T-cell (primary cell): ENCODE measurements around the gene COL12A1. TPM values are rescaled to one million over a fixed set of nuclear protein-coding genes. Genes with fewer than 3 reads are reported as not detected.

Source experiments
- ATAC-seq, 4 experiments: fragments of 200-7000 bp in 3 of 4; fragments of 150-1000 bp in 1 of 4; cut with Tn5 transposase; replicated peaks in 1 of 4; 1 replicate in 3 of 4; 2 replicates in 1 of 4; pipeline ENCODE4 v1.10.0; 2021; ENCODE audit warnings: moderate library complexity in 3 of 4, mild to moderate bottlenecking in 2 of 4, moderate number of reproducible peaks in 1 of 4
- CTCF ChIA-PET, 2 donors: fragments of 300-600 bp; sonication (Branson Sonifier 250); formaldehyde crosslinking; loops; one replicate each; lab custom pipeline; 2022; ENCODE audit warnings: antibody characterized with exemption in 2 of 2; lab: Charles Lee
- POLR2A ChIA-PET, 2 donors: fragments of 300-600 bp; sonication (Branson Sonifier 250); formaldehyde crosslinking; loops; one replicate each; lab custom pipeline; 2022; ENCODE audit warnings: antibody characterized with exemption in 2 of 2; lab: Charles Lee
- DNase-seq, 35 experiments: peaks; one replicate each; pipeline versions ENCODE4 v3.0.0 to v3.0.0-alpha.2; 2013 to 2023
- H3K27ac ChIP-seq: one replicate; pipeline ENCODE4 v1.5.1; 2013; ENCODE audit warnings: low read length
- H3K27me3 ChIP-seq, 2 experiments: replicated peaks in 1 of 2; 1 replicate in 1 of 2; 2 replicates in 1 of 2; pipeline versions ENCODE4 v1.6.1 to v1.7.0; 2013; ENCODE audit warnings: low read length in 1 of 2, mixed read lengths in 1 of 2; ENCODE audit not compliant: control insufficient read depth in 2 of 2, insufficient read depth in 2 of 2; ENCODE audit errors: extremely low read depth in 1 of 2
- H3K36me3 ChIP-seq, 2 donors: 1 replicate in 1 of 2; 2 replicates in 1 of 2; pipeline versions ENCODE4 v1.6.1 to v1.7.0; 2013; ENCODE audit warnings: low read length in 1 of 2; ENCODE audit not compliant: control insufficient read depth in 2 of 2, insufficient read depth in 1 of 2; ENCODE audit errors: extremely low read depth in 1 of 2
- H3K4me1 ChIP-seq, 2 experiments: 1 replicate in 1 of 2; 2 replicates in 1 of 2; pipeline versions ENCODE4 v1.6.1 to v1.7.0; 2013; ENCODE audit warnings: low read length in 2 of 2, mixed read lengths in 1 of 2; ENCODE audit not compliant: insufficient read depth in 2 of 2, control insufficient read depth in 1 of 2; ENCODE audit errors: extremely low read depth in 1 of 2
- H3K4me3 ChIP-seq, 2 donors: 1 replicate in 1 of 2; 2 replicates in 1 of 2; pipeline versions ENCODE4 v1.5.1 to v1.7.0; 2013; ENCODE audit warnings: mild to moderate bottlenecking in 2 of 2, low read length in 1 of 2, moderate library complexity in 1 of 2; ENCODE audit not compliant: control insufficient read depth in 1 of 2; ENCODE audit errors: extremely low read depth in 1 of 2
- H3K9me3 ChIP-seq: 2 replicates; pipeline ENCODE4 v1.7.0; 2013
- H3K27ac Mint-ChIP-seq, 2 donors: one replicate each; pipeline ENCODE4 v1.8.0; 2020 to 2021; ENCODE audit warnings: mild to moderate bottlenecking in 2 of 2, mixed read lengths in 2 of 2
- H3K27me3 Mint-ChIP-seq, 2 donors: one replicate each; pipeline ENCODE4 v1.8.0; 2021 to 2022; ENCODE audit warnings: mixed read lengths in 2 of 2
- H3K36me3 Mint-ChIP-seq: one replicate; pipeline ENCODE4 v1.8.0; 2021; ENCODE audit warnings: mixed read lengths
- H3K4me1 Mint-ChIP-seq, 3 donors: one replicate each; pipeline ENCODE4 v1.8.0; 2020 to 2022; ENCODE audit warnings: mixed read lengths in 3 of 3, mild to moderate bottlenecking in 1 of 3
- H3K4me3 Mint-ChIP-seq, 3 donors: one replicate each; pipeline ENCODE4 v1.8.0; 2020 to 2022; ENCODE audit warnings: mild to moderate bottlenecking in 3 of 3, mixed read lengths in 3 of 3, moderate library complexity in 3 of 3
- H3K9me3 Mint-ChIP-seq, 3 donors: one replicate each; pipeline ENCODE4 v1.8.0; 2020 to 2022; ENCODE audit warnings: mixed read lengths in 3 of 3
- WGBS: methylation state at CpG from one replicate; pipeline ENCODE4 v1.1.5; 2013; ENCODE audit warnings: missing lambda C conversion rate; ENCODE audit not compliant: insufficient coverage; 5-methylcytosine and 5-hydroxymethylcytosine counted together
- total RNA-seq, 35 experiments: library from RNA in 6 of 35; stranded (reverse) in 6 of 35; fragments of 120-200 nt in 1 of 35; gene quantifications; one replicate each; pipeline versions ENCODE4 v1.2.1 to v1.2.4 and lab custom pipeline; 2013 to 2026

The COL12A1 gene
- total RNA-seq, 5 donors from 2014 or later (not counting 1 experiment from before 2014, with no cell fraction given): 0.59 to 0.95 (median 0.76) TPM; not detected in 2

- H3K9me3 Mint-ChIP-seq: no peaks in the 10 kb centered on the region
- H3K4me3 Mint-ChIP-seq: no peak overlapping the region
- Histone ChIP-seq H3K27ac (no peak overlapping the region), H3K4me3 (no peak overlapping the region), H3K4me1 (no peaks in the 10 kb centered on the region), H3K9me3 (no peaks in the 10 kb centered on the region), H3K36me3 (no peaks in the 10 kb centered on the region), H3K27me3 (peaks cover 0 to 3% of the 10 kb centered on the region in 2 experiments)
- WGBS: no CpG with 5 or more reads among the region's 4 CpGs
- no peak overlapping the region for H3K27ac Mint-ChIP-seq
- ChIA-PET POLR2A (no interaction called here), CTCF (no interaction called here)
- no peaks in the 10 kb centered on the region for H3K4me1 Mint-ChIP-seq
- no peak for ATAC-seq
- DNase-seq: no peak
- peaks cover 0 to 11% of the 10 kb centered on the region in 2 donors for H3K27me3 Mint-ChIP-seq
- H3K36me3 Mint-ChIP-seq: no peaks in the 10 kb centered on the region
Observed at GRCh38 chr6:75091467-75092190, 114.2 kb downstream of the COL12A1 start.

- peaks cover under 1 to 3% of the 10 kb centered on the region in 2 experiments for H3K27me3 ChIP-seq
- H3K27ac ChIP-seq: no peak overlapping the region
- DNase-seq: no peak
- POLR2A ChIA-PET: no interaction called here
- Mint-ChIP-seq H3K9me3 (no peaks in the 10 kb centered on the region), H3K4me3 (no peak overlapping the region), H3K4me1 (no peaks in the 10 kb centered on the region), H3K36me3 (no peaks in the 10 kb centered on the region), H3K27me3 (peaks cover 6 to 15% of the 10 kb centered on the region in 2 donors), H3K27ac (no peak overlapping the region)
- no peak overlapping the region for H3K4me3 ChIP-seq
- H3K4me1 ChIP-seq: no peaks in the 10 kb centered on the region
- no peaks in the 10 kb centered on the region for H3K36me3 ChIP-seq
- H3K9me3 ChIP-seq: no peaks in the 10 kb centered on the region
- CTCF ChIA-PET: no interaction called here
- no peak for ATAC-seq
- no CpG with 5 or more reads among the region's 1 CpG for WGBS
Observed at GRCh38 chr6:75090576-75090975, 115.3 kb downstream of the COL12A1 start.

GRCh38 chr6:75089921-75090320, 115.9 kb downstream of the COL12A1 start:
- POLR2A ChIA-PET: no interaction called here
- no peak overlapping the region for H3K27ac Mint-ChIP-seq
- H3K4me3 Mint-ChIP-seq: no peak overlapping the region
- CTCF ChIA-PET: no interaction called here
- H3K27me3 Mint-ChIP-seq: peaks cover 11 to 22% of the 10 kb centered on the region in 2 donors
- no peak overlapping the region for H3K4me3 ChIP-seq
- 89% methylated on average over 7 of the region's 8 CpGs for WGBS
- H3K27me3 ChIP-seq: peaks cover 3 to 6% of the 10 kb centered on the region in 2 experiments
- no peaks in the 10 kb centered on the region for H3K36me3 ChIP-seq
- peaks cover 0 to 3% of the 10 kb centered on the region in 2 experiments for H3K4me1 ChIP-seq
- H3K4me1 Mint-ChIP-seq: peaks cover 0 to 2% (median 0%) of the 10 kb centered on the region in 3 donors
- no peak for DNase-seq
- H3K27ac ChIP-seq: no peak overlapping the region
- H3K36me3 Mint-ChIP-seq: no peaks in the 10 kb centered on the region
- no peaks in the 10 kb centered on the region for H3K9me3 Mint-ChIP-seq
- H3K9me3 ChIP-seq: no peaks in the 10 kb centered on the region
- no peak for ATAC-seq

GRCh38 chr6:75089151-75089897, 116.5 kb downstream of the COL12A1 start:
- Mint-ChIP-seq H3K4me3 (no peak overlapping the region), H3K4me1 (peaks cover 0 to 2% (median 0%) of the 10 kb centered on the region in 3 donors), H3K27ac (no peak overlapping the region), H3K9me3 (no peaks in the 10 kb centered on the region), H3K36me3 (no peaks in the 10 kb centered on the region), H3K27me3 (peaks cover 15 to 28% of the 10 kb centered on the region in 2 donors)
- CTCF ChIA-PET: no interaction called here
- no CpG with 5 or more reads among the region's 2 CpGs for WGBS
- H3K27ac ChIP-seq: no peak overlapping the region
- no peak overlapping the region for H3K4me3 ChIP-seq
- H3K36me3 ChIP-seq: no peaks in the 10 kb centered on the region
- no peaks in the 10 kb centered on the region for H3K9me3 ChIP-seq
- H3K27me3 ChIP-seq: peaks cover 4 to 8% of the 10 kb centered on the region in 2 experiments
- DNase-seq: no peak
- no peak for ATAC-seq
- peaks cover 0 to 3% of the 10 kb centered on the region in 2 experiments for H3K4me1 ChIP-seq
- POLR2A ChIA-PET: no interaction called here

- Mint-ChIP-seq H3K27me3 (peaks cover 15 to 31% of the 10 kb centered on the region in 2 donors), H3K4me1 (peaks cover 0 to 2% (median 0%) of the 10 kb centered on the region in 3 donors), H3K36me3 (no peaks in the 10 kb centered on the region), H3K27ac (no peak overlapping the region), H3K4me3 (no peak overlapping the region), H3K9me3 (no peaks in the 10 kb centered on the region)
- Histone ChIP-seq H3K36me3 (no peaks in the 10 kb centered on the region), H3K4me3 (no peak overlapping the region), H3K27ac (no peak overlapping the region), H3K27me3 (peaks cover 6 to 8% of the 10 kb centered on the region in 2 experiments), H3K9me3 (no peaks in the 10 kb centered on the region), H3K4me1 (peaks cover 0 to 3% of the 10 kb centered on the region in 2 experiments)
- no peak for DNase-seq
- 85% methylated on average over 3 of the region's 13 CpGs for WGBS
- no peak for ATAC-seq
- POLR2A ChIA-PET: no interaction called here
- CTCF ChIA-PET: no interaction called here
Observed at GRCh38 chr6:75085931-75086635, 119.8 kb downstream of the COL12A1 start.

- H3K4me3 ChIP-seq: no peak overlapping the region
- peaks cover 6 to 8% of the 10 kb centered on the region in 2 experiments for H3K27me3 ChIP-seq
- Mint-ChIP-seq H3K4me3 (no peak overlapping the region), H3K27ac (no peak overlapping the region), H3K9me3 (no peaks in the 10 kb centered on the region), H3K4me1 (peaks cover 0 to 2% (median 0%) of the 10 kb centered on the region in 3 donors), H3K27me3 (peaks cover 15 to 31% of the 10 kb centered on the region in 2 donors), H3K36me3 (no peaks in the 10 kb centered on the region)
- 11% methylated on average over 29 of the region's 33 CpGs for whole genome bisulfite sequencing
- DNase-seq (no peak), ATAC-seq (no peak)
- H3K9me3 ChIP-seq: no peaks in the 10 kb centered on the region
- ChIA-PET CTCF (no interaction called here), POLR2A (no interaction called here)
- no peak overlapping the region for H3K27ac ChIP-seq
- peaks cover 0 to 3% of the 10 kb centered on the region in 2 experiments for H3K4me1 ChIP-seq
- H3K36me3 ChIP-seq: no peaks in the 10 kb centered on the region
Observed at GRCh38 chr6:75084872-75085381, 120.9 kb downstream of the COL12A1 start.
